GM21529 (cell line): ENCODE results near the gene KSR2.
"Not testable (repeated sequence)": the region's sequence is repeated elsewhere in the genome, so short reads cannot be mapped to it uniquely, and the experiment has no call there.

Experiments used
- ATAC-seq: cut with Tn5 transposase; IDR thresholded peaks from one replicate; pipeline ENCODE4 v1.9.1; 2021; ENCODE audit not compliant: unreplicated experiment

KSR2 gene

GRCh38 chr12:117968826-117969659 lies at the start of gene KSR2:
TSS of gene KSR2 (minus strand) at chr12:117968990. CDS start at chr12:117968255, 735 bp downstream.
- peak; percentile 61 for ATAC-seq

DNA sequence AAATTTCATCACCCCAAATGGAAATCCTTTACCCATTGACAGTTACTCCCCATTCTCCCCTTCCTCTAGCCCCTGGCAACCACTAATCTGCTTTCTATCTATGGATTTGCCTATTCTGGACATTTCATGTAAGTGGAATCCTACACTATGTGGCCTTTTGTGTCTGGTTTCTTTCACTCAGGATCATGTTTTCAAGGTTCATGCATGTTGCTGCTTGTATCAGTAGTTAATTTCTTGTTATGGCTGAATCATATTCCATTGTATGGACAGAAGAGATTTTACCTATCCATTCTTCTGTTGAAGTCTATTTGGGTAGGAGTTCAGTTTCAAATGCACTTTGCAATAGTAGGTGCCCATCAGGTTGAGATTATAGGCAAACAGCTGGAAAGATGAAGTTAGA lies 49.1 kb upstream of the KSR2 start:
- ATAC-seq, result no peak

GRCh38 chr12:118016424-118017264 lies 47.9 kb upstream of the KSR2 start, which contains the start of gene RFC5:
TSS of gene RFC5 (plus strand) at chr12:118016703. CDS start at chr12:118016828, 125 bp downstream.
- ATAC-seq, result peak; percentile 98

DNA sequence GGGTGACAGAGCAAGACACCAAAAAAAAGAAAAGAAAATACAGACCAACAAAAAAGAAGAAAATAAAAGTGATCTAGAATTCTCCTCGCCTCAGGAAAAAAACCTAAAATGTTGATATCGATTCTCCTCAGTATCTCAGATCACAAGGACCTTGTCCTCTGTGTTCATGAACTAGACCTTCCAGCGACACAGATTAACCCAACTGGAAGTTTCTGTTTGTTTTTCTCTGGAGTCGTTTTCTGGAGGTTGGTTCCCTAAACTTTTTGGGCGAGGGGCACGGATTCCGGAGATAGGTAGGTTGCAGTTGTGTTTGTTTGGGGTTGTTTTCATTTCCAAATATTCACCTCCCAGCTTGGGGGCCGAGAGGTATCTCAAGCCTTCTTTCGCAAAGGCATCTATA lies 47.2 kb upstream of the KSR2 start:
- no peak for ATAC-seq

- ATAC-seq, result no peak
Measured at GRCh38 chr12:118015306-118015705, 46.5 kb upstream of the KSR2 start.

DNA sequence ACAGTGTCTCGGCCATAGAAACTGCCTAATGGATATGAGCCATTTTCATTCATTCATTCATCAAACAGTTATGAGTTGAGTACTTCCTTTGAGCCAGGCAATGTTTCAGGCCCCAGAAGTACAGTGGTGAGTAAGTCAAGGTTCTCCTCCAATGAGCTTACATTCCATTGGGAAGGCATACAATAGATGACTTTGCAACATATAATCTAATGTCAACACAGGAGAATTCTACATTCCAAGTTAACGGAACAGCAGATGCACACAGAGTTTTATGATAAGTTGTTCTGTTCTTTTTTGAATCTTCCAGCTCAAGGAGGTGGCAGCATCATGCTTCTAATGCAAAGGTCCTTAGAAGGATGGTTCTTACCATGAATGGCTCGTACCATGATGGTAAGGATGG lies 44.5 kb upstream of the KSR2 start:
- ATAC-seq, result no peak

GRCh38 chr12:118011961-118012360 lies 43.2 kb upstream of the KSR2 start:
- ATAC-seq, result no peak

DNA sequence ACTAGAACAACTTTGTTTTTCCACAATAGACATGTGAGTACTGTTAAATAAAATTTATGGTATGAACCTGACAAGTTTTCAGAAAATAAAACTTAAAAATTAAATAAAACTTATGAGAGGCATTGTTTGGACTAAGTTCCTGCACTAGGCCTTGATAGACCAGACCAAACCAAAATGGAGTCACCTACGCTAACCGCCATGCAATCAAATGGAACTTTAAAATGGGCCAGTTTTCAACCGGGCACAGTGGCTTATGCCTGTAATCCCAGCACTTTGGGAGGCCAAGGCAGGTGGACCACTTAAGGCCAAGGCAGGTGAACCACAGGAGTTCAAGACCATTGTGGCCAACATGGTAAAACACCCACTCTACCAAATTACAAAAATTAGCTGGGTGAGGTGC lies 42.6 kb upstream of the KSR2 start:
- no peak for ATAC-seq

DNA sequence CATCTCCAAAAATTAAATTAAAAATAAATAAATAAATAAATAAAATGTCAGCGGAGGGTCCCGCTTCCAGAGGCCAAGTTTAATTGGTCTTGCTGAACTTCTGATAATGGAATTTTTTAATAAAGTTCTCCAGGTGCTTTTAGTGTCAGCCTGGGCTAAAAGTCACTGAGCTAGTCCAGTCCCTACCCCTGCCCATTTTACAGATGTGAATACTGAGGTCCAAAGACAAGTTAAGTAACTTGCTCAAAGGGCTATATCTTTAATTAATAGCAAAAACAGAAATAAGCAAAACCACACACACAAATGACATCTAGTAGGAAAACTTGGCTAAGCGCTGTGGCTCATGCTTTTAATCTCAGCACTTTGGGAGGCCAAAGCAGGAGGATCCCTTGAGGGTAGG lies 42.1 kb upstream of the KSR2 start:
- ATAC-seq, result no peak

- ATAC-seq, result not testable (repeated sequence)
Measured at GRCh38 chr12:117999806-118000205, 31.0 kb upstream of the KSR2 start.

- ATAC-seq, result no peak
Measured at GRCh38 chr12:117998719-117999118, 29.9 kb upstream of the KSR2 start.

- no peak for ATAC-seq
Measured at GRCh38 chr12:117994551-117995438, 26.0 kb upstream of the KSR2 start.

DNA sequence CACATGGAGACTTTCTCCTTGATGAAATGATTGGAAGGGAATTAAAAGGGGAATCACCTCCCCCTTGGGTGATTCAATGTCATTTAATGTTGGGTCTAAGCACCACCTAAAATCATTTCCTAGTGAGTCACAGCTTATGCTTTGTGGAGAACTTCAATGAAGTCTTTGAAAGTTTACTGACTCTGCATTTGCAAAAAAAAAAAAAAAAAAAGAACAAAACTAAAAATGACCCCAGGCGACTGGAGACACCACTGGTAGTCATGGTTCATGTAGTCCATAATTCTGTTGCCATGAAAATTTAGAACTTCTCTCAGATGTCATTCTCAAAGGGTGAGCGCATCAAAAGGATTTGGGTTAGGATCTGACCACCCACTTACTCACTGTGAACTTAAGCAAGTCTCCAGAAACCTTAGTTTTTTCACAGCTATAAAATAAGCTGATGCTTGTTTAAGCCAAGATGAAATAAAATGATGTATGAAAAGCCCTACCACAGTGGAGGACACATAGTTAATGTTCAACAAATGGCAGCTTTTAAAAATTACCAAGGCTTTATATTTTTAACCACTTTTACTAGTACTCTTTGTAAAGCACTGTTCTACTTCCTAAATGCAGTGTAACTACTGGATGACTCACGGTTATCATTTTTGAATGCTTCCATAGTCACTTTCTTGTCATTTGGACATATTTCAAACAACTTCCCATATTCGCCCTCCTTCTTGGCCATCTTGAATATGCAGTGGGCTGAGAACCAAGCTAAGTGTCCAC lies 18.1 kb upstream of the KSR2 start:
- ATAC-seq, result no peak

- no peak for ATAC-seq
Measured at GRCh38 chr12:117985182-117985581, 16.4 kb upstream of the KSR2 start.

DNA sequence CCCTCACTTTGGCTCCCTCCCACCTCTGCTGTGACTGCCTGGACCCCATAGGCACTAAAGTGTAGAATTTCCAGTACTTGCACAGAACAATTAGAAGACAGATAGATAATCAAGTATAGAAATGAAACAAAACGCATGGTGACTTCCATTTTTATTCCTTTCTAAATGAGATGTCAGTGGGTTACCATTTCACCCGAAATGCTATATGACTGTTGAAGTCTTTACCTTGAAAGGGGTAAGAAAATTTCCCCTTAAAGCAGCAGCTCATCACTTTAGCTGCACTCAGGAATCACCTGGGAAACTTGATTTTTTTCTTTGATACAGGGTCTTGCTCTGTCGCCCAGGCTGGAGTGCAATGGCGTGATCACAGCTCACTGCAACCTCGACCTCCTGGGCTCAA lies 12.5 kb upstream of the KSR2 start:
- ATAC-seq, result no peak

GRCh38 chr12:117980616-117981015 lies 11.8 kb upstream of the KSR2 start:
- ATAC-seq, result no peak

- ATAC-seq, result no peak
Measured at GRCh38 chr12:117977373-117977772, 8.6 kb upstream of the KSR2 start.

- no peak for ATAC-seq
Measured at GRCh38 chr12:117975006-117975405, 6.2 kb upstream of the KSR2 start.

- no peak for ATAC-seq
Measured at GRCh38 chr12:117972301-117972700, 3.5 kb upstream of the KSR2 start.

GRCh38 chr12:117970334-117970733 lies 1.5 kb upstream of the KSR2 start:
- ATAC-seq, result no peak
